GM19023 (cell line): ENCODE results near the gene RAB3D.
"Not testable (repeated sequence)": the region's sequence is repeated elsewhere in the genome, so short reads cannot be mapped to it uniquely, and the experiment has no call there.

ENCODE experiments used
- ATAC-seq: cut with Tn5 transposase; IDR thresholded peaks from one replicate; pipeline ENCODE4 v1.9.1; 2021; ENCODE audit warnings: mild to moderate bottlenecking, moderate library complexity; ENCODE audit not compliant: unreplicated experiment

The RAB3D gene

GRCh38 chr19:11339254-11340098 is at the start of gene RAB3D:
RAB3D (minus strand) TSS chr19:11339657; CDS start chr19:11337399, 2,258 bp downstream.
- ATAC-seq, result peak; percentile 84

DNA sequence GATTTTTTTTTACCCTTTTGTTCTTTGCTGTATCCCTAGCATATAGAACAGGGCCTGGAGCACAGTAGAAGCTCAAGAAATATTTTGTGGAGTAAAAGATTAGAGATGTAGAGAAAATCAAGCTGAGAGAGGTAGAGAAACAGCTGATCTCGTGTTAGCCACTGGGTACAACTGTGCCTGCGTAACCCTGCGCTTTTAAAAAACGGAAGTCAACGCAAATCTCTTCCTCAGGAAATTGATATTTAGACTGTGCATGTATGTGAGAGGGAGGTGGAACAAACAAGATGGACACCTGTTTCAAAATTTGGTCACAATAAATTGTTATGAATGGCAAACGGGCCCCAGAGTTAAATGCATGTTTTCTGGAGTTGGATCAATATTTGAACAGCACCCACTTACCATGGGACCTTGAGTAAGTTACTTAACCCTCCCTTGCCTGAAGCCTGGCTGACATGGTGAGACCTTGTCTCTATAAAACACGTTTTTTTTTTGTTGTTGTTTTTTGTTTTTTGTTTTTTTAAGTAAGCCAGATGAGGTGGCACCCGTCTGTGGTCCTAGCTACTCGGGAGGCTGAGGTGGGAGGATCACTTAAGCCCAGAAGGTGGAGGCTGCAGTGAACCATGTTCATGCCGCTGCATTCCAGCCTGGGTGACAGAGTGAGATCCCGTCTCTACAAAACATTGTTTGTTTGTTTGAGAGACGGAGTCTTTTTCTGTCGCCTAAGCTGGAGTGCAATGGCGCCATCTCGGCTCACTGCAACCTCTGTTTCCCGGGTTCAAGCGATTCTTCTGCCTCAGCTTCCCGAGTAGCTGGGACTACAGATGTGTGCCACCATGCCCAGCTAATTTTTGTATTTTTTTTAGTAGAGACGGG is 47.9 kb upstream of the RAB3D start:
- no peak for ATAC-seq

DNA sequence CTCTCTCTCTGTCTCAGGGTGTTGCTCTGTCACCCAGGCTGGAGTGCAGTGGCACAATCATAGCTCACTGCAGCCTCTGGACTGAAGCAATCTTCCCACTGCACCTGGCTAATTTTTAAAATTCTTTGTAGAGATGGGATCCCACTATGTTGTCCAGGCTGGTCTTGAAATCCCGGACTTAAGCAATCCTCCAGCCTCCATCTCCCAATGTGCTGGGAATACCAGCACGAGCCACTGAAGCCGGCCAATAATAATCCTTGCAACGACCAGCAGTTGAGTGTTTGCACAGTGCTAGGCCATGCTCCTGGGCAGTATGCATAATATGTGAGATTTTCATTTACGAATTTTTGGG is 45.3 kb upstream of the RAB3D start:
- ATAC-seq, result no peak

- no peak for ATAC-seq
These were observed 44.2 kb upstream of the RAB3D start for GRCh38 chr19:11383706-11384048.

DNA sequence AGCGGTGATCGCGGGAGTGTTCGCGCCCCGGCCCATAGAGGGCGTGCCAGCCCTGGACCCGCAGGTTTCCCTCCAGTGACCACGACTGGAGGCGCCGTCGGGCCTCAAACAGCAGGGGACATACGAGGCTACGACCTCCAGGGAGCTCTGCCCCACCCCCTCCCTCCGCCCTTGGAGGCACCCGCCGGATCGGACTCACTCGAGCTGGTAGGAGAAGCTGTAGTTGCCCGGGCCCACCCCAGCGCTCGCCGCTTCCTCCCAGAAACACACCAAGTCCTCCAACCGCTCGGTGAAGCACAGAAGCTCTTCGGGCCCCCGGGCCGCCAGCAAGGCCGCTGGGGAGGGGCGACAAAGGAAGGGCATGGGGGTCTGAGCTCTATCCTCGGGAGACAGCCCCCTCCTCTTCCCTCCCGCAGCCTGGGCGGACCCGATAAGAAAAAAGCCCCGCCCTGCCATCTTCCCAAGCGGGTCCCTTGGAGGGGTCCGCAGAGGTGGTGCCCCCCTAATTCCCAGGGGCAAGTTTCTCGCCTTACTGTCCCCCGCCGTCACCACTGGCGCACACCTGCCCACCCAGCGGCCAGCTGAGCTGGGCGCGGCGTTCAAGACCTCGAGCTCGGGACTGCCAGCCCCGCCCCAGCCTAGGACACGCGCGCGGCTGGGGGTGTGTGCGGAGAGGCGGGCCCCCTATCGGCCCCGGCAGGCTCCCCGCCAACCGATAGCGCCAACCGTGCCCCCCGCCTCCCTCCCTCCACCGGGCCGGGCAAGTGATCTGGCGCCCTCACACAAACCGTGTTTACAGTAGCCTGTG is 43.6 kb upstream of the RAB3D start:
- ATAC-seq, result no peak

- peak; percentile 86 for ATAC-seq
These were observed 41.4 kb upstream of the RAB3D start for GRCh38 chr19:11380653-11381537.

GRCh38 chr19:11379857-11380350 is 40.4 kb upstream of the RAB3D start:
- ATAC-seq, result no peak

- ATAC-seq, result not testable (repeated sequence)
These were observed 39.9 kb upstream of the RAB3D start for GRCh38 chr19:11379269-11379845.

DNA sequence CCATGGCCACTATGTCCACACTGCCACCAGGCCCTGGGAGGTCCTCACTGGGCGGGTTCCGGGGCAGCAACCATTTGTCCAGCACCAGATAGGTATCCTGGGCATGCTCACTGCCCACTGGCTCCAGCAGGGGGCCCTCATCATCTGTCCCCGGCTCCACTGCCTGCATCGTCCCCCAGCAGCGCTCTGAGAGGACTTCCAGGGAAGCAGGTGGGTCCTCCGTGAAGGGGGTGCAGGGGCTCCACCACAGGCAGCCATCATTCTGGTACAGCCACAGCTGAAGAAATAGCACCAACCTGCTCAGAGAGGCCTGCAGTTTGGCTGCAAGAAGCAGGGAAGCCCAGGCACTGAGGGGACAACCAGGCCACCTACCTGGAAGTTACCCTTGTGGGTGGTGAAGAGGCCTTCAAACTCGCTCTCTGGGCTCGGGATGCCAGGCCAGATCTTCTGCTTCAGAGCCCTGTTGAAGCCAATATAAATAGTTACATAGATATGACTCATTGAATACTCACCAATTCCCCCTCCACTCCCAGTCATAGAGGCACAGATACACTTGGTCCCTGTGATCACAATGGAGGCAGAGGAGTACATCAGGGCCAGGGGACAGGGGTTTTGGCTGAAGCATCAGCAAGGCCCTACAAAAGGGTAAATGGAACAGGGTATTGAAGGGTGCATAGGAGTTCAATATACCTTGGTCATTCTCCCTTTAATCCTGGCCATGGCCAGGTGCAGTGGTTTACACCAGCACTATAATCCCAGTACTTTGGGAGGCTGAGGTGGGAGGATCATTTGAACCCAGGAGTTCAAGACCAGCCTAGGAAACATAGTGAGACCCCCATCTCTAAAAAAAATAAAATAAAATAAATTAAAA is 39.1 kb upstream of the RAB3D start:
- no peak for ATAC-seq

DNA sequence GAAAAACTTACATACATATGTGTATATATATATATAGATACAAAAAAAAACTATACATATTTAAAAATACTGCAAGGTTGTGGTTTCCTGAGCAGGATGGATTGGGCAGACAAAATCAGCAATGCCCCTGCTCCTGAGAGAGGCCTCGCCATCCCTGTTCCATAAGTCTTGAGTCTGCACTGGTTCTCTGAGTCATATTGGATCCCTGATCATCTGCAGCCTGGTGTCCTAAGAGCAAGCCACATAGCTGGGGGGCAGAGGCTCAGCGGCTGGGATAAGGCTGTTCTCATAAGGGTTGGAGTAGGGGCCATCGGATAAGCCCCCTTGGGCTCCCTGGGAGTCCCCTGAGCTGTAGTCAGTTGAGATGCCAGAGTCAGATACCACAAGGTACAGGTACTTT is 38.3 kb upstream of the RAB3D start:
- ATAC-seq, result no peak

- ATAC-seq, result no peak
These were observed 37.8 kb upstream of the RAB3D start for GRCh38 chr19:11377237-11377636.

- ATAC-seq, result no peak
These were observed 35.9 kb upstream of the RAB3D start for GRCh38 chr19:11375143-11375948.

- peak; percentile 90 for ATAC-seq
These were observed 35.1 kb upstream of the RAB3D start, which contains the start of gene SWSAP1 for GRCh38 chr19:11374433-11375142. SWSAP1 (plus strand) TSS chr19:11374666; CDS start chr19:11374681, 15 bp downstream.

DNA sequence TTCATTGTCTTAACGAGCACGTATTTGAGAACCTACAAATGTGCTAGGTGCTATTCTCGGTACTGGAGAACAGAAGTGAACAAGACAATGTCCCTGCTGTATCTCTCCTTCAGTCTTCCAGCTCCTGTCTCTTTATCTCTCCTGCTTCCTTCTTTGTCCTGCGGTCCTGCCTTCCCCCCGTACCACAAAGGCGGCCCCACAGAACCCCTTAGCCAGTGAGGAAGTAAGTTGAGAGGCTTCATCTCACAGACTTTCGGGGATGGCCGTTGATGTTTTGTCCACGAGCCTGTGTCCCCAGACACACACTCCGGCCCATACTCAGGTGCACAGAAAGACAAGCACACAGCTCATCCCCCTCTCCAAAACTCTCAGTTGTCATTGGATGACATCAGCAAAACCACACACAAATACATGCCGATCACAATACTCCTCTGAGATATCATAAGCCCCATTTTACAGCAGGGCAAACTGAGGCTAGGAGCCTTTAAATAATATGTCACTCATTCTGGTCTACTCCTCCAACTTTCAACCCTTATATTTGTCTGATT is 34.5 kb upstream of the RAB3D start:
- ATAC-seq, result no peak

DNA sequence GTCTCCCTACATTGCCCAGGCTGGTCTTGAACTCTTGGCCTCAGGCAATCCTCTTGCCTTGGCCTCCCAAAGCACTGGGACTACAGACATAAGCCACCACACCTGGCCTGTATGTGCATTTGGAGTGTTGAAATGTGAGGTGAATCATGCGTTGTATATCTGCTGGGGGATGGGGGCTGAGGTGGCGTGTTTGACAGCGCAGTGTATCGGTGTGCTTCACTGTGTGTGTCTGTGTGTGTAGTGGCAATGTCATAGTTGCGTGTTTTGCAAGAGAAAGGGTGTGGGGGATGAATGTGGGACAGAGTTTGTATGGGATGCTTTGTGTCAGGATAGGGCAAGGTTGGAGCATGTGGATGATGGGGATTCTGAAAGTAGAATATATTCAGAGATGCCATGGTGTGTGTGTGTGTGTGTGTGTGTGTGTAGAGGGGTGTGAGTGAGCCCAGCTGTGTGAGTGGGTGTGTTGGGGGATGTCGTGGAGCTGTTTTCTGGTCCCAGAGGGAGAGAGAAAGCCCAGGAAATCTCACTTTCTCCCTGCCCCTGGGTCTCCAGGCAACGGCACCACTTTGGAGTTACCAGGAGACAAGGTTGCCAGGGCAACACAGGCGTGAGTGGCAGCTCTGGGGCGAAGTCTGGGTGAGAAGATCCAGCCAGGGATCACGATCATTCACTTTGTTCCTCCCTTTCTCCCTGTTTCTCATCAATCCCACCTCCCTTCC is 33.9 kb upstream of the RAB3D start:
- ATAC-seq, result no peak

DNA sequence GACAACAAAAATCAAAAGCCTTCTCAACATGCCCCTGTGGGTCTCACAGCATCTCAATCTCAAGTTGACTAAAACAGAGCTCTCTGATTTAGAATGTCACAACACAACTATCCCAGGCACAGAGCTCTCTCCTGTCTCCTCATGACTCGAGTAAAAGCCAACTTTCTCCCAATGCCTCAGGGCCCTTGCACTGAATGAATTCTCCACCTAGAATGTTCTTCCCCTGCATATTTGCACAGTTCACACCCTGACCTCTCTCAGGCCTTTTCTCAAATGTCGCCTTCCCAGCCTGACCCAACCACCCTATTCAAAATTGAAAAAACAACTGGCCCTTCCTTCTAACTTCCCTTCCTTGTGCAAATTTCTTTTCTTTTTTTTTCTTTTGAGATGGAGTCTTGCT is 31.3 kb upstream of the RAB3D start:
- ATAC-seq, result no peak
